ENCODE measurements around the gene PPM1B. TPM values are rescaled to one million over a fixed set of nuclear protein-coding genes. Genes with fewer than 3 reads are reported as not detected.
A peak's percentile ranks its signal among the peaks of the same experiment; 100 is the strongest.

Gene PPM1B
- total and polyA plus RNA-seq, 2 of the 13 experiments (the other 11 are each of a cell fraction or from before 2014, with no cell fraction given), result 24.4 to 25.0 TPM

DNA sequence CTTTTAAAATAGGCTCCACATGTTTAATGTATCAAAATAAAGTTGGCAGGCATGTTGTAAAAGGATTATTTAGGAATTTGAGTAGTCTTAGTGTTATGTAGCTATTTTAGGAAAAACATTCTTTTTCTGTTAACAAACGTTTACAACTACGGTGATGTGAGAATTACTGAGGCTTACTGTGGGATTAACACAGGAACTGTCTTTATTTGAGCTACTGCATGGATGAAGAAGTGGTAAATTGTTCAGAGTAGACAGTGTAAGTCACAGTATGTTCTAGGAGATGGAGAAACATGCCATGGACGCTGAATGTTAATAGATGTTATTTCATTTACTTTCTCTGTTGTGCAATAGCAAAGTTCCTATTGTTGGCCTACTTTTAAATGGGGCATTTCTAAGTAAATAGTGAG lies 1.6 kb downstream of the PPM1B start (continued):
- TF ChIP-seq, protein P1, sequence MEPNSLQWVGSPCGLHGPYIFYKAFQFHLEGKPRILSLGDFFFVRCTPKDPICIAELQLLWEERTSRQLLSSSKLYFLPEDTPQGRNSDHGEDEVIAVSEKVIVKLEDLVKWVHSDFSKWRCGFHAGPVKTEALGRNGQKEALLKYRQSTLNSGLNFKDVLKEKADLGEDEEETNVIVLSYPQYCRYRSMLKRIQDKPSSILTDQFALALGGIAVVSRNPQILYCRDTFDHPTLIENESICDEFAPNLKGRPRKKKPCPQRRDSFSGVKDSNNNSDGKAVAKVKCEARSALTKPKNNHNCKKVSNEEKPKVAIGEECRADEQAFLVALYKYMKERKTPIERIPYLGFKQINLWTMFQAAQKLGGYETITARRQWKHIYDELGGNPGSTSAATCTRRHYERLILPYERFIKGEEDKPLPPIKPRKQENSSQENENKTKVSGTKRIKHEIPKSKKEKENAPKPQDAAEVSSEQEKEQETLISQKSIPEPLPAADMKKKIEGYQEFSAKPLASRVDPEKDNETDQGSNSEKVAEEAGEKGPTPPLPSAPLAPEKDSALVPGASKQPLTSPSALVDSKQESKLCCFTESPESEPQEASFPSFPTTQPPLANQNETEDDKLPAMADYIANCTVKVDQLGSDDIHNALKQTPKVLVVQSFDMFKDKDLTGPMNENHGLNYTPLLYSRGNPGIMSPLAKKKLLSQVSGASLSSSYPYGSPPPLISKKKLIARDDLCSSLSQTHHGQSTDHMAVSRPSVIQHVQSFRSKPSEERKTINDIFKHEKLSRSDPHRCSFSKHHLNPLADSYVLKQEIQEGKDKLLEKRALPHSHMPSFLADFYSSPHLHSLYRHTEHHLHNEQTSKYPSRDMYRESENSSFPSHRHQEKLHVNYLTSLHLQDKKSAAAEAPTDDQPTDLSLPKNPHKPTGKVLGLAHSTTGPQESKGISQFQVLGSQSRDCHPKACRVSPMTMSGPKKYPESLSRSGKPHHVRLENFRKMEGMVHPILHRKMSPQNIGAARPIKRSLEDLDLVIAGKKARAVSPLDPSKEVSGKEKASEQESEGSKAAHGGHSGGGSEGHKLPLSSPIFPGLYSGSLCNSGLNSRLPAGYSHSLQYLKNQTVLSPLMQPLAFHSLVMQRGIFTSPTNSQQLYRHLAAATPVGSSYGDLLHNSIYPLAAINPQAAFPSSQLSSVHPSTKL (CRISPR knock-in tag; IDR thresholded peaks at IDR 0.05), result peak; percentile 24; the same call in 1 of the 2 replicates
- TF ChIP-seq ZNF891 (CRISPR knock-in tag; IDR thresholded peaks at IDR 0.05) (no peak), SAP130 (CRISPR knock-in tag; IDR thresholded peaks at IDR 0.05; ENCODE audit: low read depth) (peak; percentile 32; the same call in 1 of the 2 replicates), CEBPG (CRISPR knock-in tag; IDR thresholded peaks at IDR 0.05) (peak; percentile 81)

DNA sequence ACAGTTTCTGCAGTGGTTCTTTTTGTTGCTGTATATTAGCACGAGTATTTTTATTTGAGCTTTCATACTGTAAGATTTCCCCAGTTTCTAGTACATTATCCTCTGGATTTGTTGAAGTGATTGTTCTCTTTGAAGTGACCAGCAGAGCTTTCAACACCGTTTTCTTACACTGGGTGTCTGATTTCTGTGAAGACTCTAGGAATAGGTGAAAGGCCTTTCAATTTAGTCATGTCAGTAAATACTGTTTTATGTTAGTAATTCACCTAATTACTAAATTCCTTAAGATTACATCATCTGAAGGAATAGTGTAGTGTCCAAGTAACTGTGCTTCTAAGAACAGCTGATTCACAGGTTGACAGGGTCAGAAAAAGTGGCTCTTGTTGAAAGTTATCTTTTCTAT lies 2.3 kb downstream of the PPM1B start:
- Histone ChIP-seq H3K4me2 (ENCODE audit: low read depth, low read length) (peak overlapping the region; percentile 81), H3K4me3 (replicated peaks in 1 of 3; ENCODE audit: insufficient read depth in 1 of 3, low read depth in 2 of 3, low read length in 3 of 3) (peak overlapping the region; percentile 87 to 98 (median 98); a peak in 5 of 6 replicates), H3K9ac (ENCODE audit: insufficient read depth, low read depth, low read length) (peak overlapping the region; percentile 48), H3K27me3 (ENCODE audit: control insufficient read depth in 1 of 2, insufficient read depth in 2 of 2, low read length in 2 of 2) (no peaks in the 10 kb centered on the region; a peak in 1 of 5 replicates), H3K4me1 (ENCODE audit: insufficient read depth, low read length) (peaks cover 45% of the 10 kb centered on the region), H3K36me3 (replicated peaks in 1 of 2; ENCODE audit: control insufficient read depth in 1 of 2, insufficient read depth in 2 of 2, low read length in 2 of 2) (peaks cover 0 to 4% of the 10 kb centered on the region in 2 experiments; a peak in 2 of 5 replicates), H3K9me3 (ENCODE audit: low read length) (no peaks in the 10 kb centered on the region), H2AFZ (ENCODE audit: low read length) (no peak overlapping the region), H3K79me2 (ENCODE audit: insufficient read depth, low read length) (peaks cover 68% of the 10 kb centered on the region), H4K20me1 (ENCODE audit: insufficient read depth, low read length) (peaks cover 23% of the 10 kb centered on the region), H3K27ac (ENCODE audit: extremely low read length, insufficient read depth, low read length) (no peak overlapping the region)
- BruUV-seq (replicated peaks), result no TSS peak
- FAIRE-seq (no peak), DNase-seq (ENCODE audit: low spot score) (peak; percentile 26), ATAC-seq (no peak)
- in situ Hi-C loops (cut with HindIII; ENCODE audit: extremely low pct_ligation_motif_present, low pct_unique_long_range_greater_than_20kb) (no loop called here), intact Hi-C loops (cut with micrococcal nuclease; ENCODE audit: unreplicated experiment) (loop anchor here (5.0 kb wide), 1 partner anchor 41 kb away; no protein-coding TSS in a partner anchor)
- ChIA-PET CTCF (ENCODE audit: low intra/inter-chr PET ratio, low total read pairs) (no interaction called here), POLR2A (no interaction called here)
- TF ChIP-seq CEBPG (CRISPR knock-in tag; IDR thresholded peaks at IDR 0.05) (0 out of 2 replicates have a peak, but pooled peaks have one; percentile 7), ATF7 (IDR thresholded peaks at IDR 0.05) (peak; percentile 25; the same call in 1 of the 2 replicates), ATF7 (CRISPR knock-in tag; IDR thresholded peaks at IDR 0.05) (no peak), TCF7 (IDR thresholded peaks at IDR 0.05; ENCODE audit: low read depth) (0 out of 2 replicates have a peak, but pooled peaks have one; percentile 6)
- TF ChIP-seq, protein P2, sequence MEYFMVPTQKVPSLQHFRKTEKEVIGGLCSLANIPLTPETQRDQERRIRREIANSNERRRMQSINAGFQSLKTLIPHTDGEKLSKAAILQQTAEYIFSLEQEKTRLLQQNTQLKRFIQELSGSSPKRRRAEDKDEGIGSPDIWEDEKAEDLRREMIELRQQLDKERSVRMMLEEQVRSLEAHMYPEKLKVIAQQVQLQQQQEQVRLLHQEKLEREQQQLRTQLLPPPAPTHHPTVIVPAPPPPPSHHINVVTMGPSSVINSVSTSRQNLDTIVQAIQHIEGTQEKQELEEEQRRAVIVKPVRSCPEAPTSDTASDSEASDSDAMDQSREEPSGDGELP (IDR thresholded peaks at IDR 0.05; ENCODE audit: borderline replicate concordance, low read depth), result peak; percentile 58; the same call in 1 of the 2 replicates
- TF ChIP-seq, protein P3, sequence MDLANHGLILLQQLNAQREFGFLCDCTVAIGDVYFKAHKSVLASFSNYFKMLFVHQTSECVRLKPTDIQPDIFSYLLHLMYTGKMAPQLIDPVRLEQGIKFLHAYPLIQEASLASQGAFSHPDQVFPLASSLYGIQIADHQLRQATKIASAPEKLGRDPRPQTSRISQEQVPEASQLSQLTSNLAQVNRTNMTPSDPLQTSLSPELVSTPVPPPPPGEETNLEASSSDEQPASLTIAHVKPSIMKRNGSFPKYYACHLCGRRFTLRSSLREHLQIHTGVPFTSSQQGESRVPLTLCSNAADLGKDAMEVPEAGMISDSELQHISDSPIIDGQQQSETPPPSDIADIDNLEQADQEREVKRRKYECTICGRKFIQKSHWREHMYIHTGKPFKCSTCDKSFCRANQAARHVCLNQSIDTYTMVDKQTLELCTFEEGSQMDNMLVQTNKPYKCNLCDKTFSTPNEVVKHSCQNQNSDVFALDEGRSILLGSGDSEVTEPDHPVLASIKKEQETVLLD (CRISPR knock-in tag; IDR thresholded peaks at IDR 0.05; ENCODE audit: low read depth), result no peak
- WGBS (ENCODE audit: low lambda C conversion rate), result 15% methylated on average over 2 of the region's 2 CpGs
